Right lobe of liver (tissue), 4 donors: ENCODE measurements around the gene APOL3.

Source experiments
- CTCF ChIP-seq, 4 donors: fragments of 200-600 bp in 3 of 4; fragments of 450-650 bp in 1 of 4; IDR thresholded peaks; one replicate each; pipeline versions ENCODE4 v1.5.1 to v1.8.0; 2016 to 2022; ENCODE audit warnings: antibody characterized with exemption in 4 of 4, mild to moderate bottlenecking in 2 of 4
- POLR2A ChIP-seq: fragments of 450-650 bp; IDR thresholded peaks from one replicate; pipeline ENCODE4 v1.6.1; 2017; ENCODE audit warnings: antibody characterized with exemption, mild to moderate bottlenecking
- donor health status: DM: no; HTN: no; CAD: no.
- donor health status: DM: no; HTN: no; CAD: no.
- donor health status: DM: no; HTN: yes; CAD: no.

- TF ChIP-seq CTCF (IDR thresholded peaks at IDR 0.05) (no peak), POLR2A (no peak)
Observed at GRCh38 chr22:36145881-36146280, 14.7 kb downstream of the APOL3 start.
